ENCODE results near the gene DKKL1.

The DKKL1 gene

GRCh38 chr19:49422407-49423070, 58.9 kb downstream of the DKKL1 start:
- peak; percentile 66 for DNase-seq (ENCODE audit: low spot score)

GRCh38 chr19:49423071-49423984, 59.7 kb downstream of the DKKL1 start, which contains the start of gene PTH2:
Gene PTH2, minus strand, starts transcription at chr19:49423441. Its CDS starts 102 bp downstream, at chr19:49423339.
- no peak for DNase-seq (ENCODE audit: low spot score)

GRCh38 chr19:49423985-49424303, 60.3 kb downstream of the DKKL1 start:
- DNase-seq (ENCODE audit: low spot score): no peak

All from AG20443 (cell line).